GM19193 (cell line): Measurements from ENCODE around the gene IRF1.

ENCODE experiments used
- POLR2A ChIP-seq: IDR thresholded peaks from 4 replicates; pipeline ENCODE4 v1.6.1; 2011; ENCODE audit not compliant: insufficient read depth, insufficient read length; ENCODE audit errors: extremely low read depth

IRF1 gene

DNA sequence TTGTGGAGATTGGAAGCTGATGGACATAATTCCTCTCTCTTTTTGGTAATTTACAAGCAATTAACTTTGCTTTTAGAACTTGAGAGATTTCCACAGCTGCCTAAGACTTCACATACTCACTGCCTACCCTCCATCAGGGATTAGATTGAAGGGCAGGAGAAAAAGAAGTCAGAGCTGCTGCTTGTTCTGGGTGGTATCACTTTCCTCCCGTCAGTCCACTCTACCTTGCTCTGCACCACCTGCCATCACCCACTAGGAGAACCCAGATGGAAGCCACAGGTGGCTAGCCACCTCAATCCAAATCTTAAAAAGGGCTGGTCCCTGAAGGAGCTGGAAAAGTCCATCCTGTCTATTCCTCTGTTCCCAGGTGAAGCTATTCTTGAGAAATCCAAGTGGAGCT, 10.5 kb downstream of the IRF1 start:
- TF ChIP-seq POLR2A: no peak

DNA sequence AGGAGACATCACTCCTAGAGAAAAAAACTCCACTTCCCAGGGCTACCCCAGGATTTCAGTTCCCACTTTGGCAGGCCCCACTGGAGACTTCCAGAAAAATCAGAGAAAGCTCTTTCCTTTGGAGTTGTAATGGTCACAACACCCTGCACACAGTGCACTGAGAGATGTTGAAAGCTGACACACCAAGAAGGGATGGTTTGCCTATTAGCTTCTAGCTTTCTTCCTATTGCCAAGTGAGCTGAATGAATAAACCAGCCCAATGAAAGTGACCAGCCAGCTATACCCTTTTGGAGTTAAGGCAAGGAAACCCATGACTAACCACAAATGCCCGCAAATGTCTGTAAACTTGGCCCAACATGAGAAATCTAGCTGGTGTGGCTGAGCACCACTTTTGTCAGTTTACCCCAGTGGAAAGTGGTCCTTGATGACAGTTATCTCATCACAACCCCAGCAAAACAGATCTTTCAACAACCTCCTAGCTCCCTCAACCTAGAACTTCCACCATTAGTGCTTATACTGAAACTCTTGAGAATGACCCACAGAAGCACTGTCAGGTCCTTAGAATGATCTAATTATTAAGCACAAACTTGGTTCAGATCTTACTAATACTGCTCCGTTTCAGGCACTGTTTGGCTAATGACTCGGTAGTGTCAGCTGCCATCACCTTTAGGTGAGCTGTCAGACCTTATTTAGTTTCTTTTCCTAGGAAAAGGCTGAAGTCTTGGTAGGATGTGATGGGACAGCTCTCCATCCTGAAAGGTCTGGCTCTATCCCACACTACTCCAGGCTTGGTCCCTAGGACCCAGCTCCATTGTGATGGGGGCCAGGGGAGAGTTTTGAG, 11.2 kb downstream of the IRF1 start:
- TF ChIP-seq POLR2A: no peak

DNA sequence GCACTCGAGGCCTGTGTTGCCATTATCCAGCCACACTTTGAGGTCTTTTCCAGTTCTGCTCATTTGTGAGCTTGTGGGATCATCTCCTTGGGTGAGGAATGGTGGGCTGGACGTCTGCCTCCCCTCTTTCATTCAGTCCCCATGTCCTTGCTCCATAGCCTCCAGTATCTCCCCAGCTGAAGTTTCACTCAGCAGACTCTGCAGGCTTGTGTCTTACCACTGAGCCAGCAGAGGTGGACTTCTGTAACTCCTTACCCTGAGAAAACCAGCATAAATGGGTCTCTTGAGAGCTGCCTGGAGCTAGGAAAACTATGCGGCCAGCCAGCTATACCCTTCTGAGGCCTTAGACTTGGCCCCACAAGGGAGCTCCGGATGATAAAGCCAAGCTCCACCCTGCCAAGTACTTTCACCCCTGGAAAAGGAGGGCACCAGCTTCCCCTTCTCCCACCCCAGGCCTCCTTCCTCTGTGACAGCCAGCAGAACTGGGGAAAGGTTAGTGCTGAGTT, 12.2 kb downstream of the IRF1 start:
- no peak for TF ChIP-seq POLR2A

DNA sequence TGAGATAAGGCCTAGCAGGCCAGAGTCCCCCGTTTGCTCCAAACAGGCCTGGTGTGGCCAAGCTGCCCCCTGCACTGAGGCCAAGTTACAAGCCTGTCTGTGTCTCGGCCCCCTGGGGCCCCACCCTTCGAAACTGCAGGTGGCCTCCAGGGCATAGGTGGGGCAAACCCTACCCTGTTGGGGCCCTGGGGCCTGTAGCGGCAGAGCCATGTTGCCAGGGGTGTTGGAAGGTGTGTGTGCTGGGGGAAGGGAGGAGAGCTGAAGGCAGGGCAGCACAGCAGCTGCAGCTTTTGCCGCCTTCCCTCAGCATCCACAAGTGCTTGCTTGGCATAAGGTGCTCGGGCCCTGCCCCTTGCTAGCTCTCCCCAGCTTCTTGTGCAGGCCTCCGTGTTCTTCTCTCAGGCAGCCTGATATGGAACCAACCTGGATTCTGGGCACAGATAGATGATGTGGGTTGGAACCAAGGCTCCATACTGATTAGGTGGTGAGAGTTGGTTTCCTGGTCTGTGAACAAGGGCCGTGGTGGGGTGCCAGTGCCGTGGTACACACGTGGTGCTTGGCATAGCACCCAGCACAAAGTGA, 12.7 kb downstream of the IRF1 start:
- no peak for TF ChIP-seq POLR2A

DNA sequence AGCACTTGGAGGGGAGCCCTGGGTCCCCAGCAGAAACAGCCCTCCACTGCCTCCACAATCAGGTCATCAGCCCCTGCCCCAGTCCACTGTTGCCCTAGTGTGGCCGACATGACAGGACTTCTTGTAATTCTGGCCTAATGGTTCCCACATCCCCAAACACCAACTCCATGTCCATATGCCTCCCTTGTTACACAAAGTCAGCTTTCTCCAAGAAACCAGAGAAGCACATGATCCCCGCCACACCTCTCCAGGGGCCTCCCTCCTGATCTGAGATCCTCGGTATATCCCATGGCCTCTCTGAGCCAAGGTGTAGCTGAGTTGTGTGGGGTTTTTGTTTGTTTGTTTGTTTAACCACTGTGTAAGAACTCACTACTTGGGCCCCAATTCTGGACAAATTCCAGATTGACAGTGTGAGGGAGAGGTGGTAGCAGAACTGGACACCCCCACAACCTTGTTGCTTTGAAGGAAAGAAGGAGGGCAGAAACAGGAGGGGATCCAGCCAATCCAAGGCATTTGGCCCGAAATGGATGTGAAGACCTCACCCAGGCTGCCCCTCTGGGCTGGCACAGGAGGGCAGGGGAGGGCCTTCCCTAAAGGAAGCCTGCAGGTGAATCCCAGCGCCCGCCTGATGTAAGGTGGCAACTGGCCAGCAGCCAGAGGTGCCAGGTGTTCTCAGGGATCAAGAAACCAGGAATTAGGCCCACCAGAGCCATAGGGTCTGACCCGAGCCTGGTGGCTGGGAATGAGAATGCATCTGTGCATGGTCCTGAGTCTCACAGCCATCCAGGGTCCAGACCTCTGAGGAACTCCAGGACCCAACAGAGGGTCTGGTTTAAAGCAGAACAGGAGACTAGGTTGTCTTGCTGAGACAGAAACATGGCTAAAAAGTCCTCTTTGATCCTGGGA, 13.4 kb downstream of the IRF1 start:
- TF ChIP-seq POLR2A: no peak

DNA sequence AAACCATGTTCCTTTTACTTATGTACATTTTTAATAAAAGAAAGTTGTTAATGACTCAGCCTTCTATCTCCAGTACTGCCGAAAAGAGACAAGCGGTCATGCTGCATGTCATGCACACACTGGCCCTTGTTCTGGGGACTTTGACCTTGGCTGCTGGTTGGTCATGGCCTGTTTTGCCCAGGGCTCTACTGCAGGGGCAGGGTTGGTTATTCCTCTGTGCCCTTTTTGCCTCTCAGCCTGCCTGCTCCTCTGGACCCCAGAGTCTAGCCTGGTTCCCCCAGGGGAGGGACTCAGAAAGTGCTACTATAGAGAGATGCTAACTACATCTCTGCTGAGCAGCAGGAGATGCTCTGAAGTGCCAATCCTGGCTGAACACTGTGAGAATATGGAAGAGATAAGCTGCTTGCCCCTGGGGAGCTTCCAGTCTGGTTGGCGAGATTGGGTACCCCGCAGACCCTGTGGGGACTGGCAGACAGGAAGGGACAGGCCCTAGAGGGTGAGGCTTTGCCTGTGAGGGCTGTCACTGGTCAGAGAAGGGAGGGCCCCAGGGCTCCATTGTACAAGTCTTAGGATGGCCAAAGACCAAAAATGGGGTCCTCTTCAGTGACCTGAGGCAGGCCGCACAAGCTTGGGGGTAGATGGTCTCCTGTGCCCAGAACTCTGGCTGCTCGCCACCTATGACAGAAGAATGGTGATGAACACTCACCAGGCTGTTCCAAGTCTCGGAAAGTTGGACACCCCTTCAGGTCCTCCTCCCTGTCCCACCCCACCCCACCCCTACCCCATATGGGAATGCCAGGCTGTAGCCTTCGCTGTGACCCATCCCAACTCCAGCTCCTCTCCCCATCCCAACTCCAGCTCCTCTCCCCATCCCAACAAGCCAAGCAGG, 14.3 kb downstream of the IRF1 start:
- TF ChIP-seq POLR2A: no peak

DNA sequence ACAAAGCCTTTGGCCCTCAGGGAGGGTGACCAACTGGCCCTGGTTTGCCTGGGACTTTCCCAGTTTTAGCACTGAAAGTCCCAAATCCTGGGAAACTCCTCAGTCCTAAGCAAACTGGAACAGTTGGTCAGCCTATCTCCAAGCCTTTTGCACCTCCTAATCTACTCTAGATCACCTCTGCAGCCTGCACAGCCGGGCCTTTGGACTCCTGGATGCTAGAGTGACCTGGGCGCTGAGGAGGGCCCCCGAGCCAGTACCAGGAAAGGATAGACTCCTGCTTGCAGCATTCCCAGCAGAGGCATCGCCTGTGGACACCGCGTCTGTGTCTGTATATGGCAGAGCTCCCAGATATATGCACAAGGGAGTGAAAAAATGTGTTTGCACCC, 15.1 kb downstream of the IRF1 start:
- no peak for TF ChIP-seq POLR2A

DNA sequence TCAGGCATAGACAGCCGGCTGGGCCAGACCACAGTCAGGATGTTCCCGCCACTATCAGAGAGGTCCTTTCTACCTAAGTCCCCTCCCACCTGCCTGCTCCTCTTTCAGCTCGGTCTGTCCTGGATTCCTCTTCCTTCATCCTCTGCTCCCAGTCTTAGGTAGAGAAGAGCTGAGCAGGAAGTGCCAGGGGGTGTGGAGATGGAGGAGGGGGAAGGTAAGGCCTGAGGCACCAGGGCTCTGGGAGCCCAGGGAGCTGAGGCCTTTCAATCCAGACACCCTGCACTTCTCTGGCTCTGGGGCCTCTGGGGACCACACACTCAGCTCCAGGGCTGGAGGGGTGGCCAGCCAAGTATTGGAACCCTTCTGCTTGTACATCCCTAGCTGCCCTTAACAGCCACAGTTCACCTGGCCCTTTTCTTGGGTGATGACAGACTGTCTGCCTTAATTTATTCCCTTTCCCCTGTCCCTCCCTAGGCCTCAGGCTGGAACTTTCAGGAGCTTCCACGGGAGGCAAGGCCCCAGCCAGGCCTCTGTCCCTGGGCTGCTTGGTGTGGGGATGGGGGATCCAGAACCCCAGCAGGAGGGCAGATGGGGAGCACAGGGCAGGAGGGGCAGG, 15.6 kb downstream of the IRF1 start:
- no peak for TF ChIP-seq POLR2A

DNA sequence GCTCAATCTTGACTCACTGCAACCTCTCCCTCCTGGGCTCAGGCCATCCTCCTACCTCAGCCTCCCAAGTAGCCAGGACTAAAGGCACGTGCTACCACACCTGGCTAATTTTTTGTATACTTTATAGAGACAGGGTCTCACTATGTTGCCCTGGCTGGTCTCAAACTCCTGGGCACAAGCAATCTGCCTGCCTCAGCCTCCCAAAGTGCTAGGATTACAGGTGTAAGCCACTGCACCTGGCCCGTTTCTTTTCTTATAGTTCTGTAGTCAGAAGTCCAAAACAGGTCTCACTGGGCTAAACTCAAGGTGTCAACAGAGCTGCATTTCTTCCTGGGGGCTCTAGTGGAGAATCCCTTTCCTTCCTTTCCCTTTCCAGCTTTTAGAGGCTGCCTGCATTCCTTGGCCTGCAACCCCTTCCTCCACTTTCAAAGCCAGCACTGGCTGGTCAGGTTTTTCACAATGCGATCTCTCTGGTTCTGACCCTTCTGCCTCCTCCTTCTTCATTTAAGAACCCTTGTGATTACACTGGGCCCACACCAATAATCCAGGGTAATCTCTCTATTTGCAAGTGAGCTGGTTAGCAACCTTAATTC, 16.3 kb downstream of the IRF1 start:
- no peak for TF ChIP-seq POLR2A

DNA sequence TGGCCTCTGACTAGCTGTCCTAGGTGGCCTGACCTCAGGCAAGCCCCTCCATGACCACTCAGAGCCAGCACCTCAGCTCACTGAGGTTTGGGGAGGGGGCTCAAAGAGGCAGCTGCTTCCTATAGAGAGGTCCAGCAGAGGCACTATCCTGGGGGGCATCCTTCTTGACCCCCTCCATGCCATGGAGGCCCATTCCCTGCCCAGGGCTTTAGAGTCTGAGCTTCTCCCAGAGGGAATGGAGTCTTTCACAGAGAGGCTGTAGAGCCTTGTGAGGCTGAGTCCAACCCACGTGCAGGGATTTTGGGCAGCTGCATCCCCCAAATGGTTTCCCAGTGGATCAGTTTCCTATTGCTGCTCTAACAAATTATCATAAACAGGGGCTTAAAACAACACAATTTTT, 16.9 kb downstream of the IRF1 start:
- no peak for TF ChIP-seq POLR2A

DNA sequence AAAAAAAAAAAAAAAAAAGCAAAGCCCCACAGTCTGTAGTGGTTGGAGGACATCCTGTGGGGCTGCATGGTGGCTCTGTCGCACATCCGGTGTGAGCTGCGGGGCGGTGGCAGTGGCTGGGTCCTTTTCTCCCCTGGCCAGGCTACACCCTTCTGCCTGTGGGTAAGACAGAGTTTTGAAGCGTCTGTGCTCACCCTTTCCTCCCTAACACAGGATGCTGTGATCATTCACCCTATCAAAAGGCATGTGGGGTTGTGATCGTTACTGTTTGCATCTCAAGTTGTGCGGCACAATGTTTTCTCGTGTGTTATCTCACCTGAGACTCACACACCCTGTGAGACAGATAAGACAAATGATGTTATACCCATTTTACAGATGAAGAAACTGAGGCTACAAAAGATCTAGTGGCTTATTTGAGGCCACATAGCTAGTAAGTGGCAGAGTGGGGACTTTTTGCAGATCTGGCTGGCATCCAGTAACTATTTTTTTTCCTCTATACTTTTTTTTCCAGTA, 17.5 kb downstream of the IRF1 start:
- no peak for TF ChIP-seq POLR2A

DNA sequence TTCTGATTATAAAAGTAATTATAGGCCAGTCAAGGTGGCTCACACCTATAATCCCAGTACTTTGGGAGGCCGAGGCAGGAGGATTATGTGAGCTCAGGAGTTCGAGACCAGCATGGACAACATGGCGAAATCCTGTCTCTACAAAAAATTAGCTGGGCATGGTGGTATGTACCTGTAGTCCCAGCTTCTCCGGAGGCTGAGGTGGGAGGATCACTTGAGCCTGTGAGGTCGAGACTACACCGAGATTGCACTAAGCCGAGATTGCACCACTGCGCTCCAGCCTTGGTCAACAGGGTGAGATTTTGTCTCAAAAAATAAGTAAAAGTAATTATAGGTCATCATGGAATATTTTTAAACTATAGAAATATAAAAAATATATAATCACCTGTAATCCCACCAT, 18.1 kb downstream of the IRF1 start:
- no peak for TF ChIP-seq POLR2A

DNA sequence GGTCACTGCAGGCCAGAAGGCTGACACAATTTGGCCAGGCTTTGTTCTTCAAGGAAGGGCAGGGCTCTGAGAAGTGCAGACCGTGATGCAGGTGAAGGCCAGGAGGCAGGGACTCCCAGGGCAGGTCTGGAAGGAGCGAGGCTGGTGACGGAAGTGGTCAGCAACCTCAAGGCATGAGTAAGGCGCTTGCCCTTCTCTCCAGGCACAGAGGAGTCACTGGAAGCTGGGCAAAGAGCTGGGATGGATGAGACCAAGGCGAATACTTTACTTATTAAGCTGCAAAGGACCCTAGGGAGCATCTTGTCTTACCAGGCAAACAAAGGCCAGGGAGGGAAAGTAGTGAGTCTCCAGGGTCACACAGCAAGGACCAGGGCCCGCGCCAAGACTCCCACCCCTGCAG, 18.6 kb downstream of the IRF1 start:
- TF ChIP-seq POLR2A: no peak
